ENCODE results near the gene TTC34.
"Not testable (repeated sequence)": the region's sequence is repeated elsewhere in the genome, so short reads cannot be mapped to it uniquely, and the experiment has no call there.

TTC34 gene

DNA sequence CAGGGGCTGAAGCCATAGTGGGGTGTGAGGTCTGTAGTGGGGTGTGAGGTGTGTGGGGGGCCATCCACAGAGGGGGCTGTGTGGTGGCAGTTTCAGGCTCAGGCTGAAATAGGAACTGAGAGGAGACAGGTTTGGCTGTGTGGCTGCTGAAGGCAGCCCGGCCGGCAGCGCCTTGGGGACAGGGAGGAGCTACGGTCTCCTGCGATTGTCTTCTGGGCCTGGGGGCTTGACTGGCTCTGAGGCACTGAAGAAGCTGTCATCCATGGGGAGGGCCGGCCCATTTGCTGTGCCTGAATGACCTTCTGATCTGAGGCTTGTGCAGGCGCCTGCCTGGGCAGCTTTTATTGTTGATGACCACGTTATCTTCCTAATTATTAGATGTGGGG, 10.0 kb upstream of the TTC34 start:
- DNase-seq (ENCODE audit: low spot score), result no peak

DNA sequence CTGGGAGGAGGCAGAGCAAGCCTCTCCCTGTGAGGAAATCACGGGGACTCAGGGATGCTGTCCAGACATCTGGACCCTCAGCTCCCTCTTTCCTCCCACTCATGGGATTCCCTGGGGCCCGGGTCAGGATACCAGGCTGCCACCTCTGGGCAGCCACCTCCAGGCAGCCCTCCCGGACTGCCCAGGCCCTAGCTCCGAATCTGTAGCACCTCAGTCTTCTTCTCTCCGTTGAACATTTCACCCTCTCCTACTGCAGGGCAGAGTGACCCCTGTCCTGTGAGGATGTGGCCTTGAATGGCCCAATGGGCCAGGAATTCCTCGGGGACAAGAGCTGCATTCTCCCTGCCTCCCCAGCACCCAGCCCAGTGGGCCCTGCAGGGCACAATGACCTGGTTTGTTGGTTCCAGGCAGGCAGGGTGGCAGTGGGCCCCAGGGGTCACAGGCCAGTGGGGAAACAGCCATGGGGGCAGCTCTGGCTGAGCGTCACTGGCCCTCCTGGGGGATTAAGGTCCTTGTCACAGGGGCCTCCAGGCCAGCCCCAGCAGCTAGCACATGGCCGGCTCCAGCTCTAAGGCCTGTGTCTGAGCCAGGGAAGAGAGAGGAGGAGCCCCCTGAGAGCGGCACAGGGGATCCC, 9.5 kb upstream of the TTC34 start:
- no peak for DNase-seq (ENCODE audit: low spot score)

DNA sequence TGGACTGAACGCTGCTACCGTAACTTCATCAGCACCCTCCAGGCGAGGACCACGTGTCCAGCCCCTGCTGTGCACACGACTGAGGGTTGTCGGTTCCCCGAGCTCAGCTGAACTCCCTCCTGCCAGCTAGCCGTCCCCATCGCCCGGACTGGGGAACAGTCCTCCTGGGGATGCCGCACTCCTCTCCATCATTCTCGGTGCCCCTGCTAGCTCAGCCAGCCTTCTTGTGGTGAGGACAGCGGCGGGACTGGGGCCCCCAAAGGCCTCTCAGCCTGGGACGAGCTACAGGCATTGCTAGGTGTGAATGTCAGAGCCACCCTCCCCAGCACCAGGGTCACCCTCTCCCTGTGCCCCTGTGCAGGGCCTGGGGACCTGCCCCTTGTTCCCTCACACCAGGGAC, 8.8 kb upstream of the TTC34 start:
- no peak for DNase-seq (ENCODE audit: low spot score)

DNA sequence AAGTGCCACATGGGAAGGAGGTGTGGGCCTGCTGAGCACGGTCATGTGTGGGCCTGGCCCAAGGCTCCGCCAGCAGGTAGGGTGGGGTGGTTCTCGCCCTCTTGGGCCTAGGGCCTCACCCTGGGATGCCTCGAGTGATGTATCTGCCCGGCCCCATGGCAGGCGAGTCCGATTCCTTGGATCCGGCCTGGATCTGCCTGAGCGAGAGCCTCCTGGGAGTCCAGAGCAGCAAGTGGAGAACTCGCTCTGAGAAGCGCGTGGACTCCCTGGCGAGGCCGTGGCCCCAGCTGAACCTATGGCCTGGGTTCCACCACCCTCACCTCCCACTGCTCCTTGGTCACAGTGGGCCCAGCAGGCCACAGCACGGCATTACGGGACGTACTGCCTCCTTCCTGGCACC, 8.2 kb upstream of the TTC34 start:
- DNase-seq (ENCODE audit: low spot score), result no peak

DNA sequence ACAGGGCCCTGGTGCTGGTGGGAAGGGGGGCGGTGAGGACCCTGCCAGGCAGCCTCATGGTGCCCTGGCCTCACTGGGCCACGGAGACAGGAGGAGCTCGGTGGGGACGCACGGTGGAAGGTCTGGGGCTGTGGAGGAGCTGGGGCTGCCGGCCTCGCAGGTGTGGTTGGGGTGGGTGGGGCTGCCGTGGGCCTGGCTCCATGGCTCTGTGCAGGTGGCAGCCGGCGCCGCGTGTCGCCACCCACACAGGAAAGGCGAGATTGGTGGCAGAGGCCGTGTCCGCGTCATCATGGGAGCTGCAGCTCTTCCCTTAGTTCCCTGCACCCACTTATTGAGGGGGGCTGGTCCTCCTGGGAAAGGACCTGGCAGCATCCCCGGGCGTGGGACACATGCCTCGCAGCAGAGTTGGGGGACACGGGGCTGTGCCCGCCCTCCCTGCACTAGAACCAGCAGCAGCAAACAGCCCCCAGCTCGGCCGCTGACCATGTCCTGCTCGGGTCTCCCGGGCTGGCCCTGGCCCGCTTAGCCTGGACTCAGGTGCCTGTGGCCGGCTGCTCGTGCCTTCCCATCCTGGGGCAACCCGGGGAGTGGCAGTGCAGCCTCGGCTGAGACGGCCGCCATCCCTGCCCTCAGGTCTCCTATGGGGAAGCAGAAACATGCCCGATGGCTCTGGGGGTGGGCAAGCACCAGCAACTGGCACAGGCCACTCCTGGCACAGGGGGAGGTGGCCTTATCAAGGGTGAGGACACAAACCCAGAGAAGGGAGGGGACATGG, 7.5 kb upstream of the TTC34 start:
- DNase-seq (ENCODE audit: low spot score), result no peak

DNA sequence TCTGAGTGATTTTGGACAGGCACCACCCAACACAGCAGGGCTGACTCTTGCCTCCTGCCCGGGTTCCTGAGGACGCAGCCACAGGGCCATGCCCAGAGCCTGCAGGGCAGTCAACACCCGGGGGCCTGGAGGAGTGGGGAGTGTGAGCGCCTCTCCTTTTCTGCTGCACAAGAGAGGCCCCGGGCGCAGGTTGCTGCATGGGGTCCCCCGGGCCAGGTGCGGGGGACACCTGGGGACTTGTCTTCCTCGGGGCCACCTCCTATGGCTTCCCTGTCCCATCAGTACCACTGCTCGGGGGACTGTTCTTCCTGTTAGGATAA, 6.9 kb upstream of the TTC34 start:
- DNase-seq (ENCODE audit: low spot score), result no peak

DNA sequence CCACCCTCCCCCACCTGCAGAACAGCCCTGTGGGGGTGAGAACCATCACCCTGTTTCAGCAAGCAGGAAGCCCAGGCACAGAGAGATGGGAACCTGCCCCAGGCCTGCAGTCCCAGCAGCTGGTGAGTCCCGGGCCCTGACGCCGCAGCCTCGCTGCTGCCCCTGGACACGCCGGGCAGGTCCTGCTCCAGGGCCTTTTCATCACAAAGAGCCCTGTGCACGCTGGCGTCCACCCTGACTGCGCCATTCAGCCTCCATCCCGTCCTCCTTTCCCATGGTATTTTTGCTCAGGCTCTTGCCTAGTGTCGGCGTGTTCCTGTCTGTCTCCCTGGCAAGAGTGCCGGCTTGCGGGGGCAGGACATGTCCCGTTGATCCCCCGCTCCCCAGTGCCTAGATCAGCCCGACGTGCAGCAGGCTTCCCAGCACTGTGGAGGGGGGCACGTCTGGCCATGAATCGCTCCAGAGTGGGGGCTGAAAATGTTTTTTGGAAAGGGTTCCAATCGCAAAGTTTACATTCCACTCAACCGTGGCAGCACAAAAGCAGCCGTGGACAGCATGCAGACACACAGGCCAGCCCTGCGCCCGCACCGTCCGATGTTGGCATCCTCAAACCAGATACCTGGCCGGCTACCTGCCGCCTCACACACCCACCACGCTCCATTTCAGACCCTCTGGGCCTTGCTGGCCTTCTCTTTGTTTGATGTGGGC, 6.3 kb upstream of the TTC34 start:
- DNase-seq (ENCODE audit: low spot score), result no peak

DNA sequence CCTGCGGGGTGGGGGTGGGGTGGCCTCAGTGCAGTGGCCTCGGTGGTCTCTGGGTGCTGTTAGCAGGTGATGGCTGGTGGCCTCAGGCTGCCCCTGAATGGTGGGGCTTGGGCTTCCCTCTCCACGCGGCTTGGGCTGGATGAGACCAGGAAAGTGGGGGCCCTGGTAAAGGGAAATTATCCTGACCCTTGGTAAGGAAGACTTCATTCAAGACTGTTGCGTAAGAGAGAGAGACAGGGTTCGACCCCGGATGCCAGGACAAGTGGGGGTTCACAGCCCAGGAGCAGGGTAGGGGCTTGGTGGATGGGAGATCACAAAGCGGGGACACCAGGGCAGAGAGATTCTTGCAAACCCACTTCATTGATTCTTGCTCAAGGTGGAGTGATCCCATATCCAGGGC, 5.5 kb upstream of the TTC34 start:
- no peak for DNase-seq (ENCODE audit: low spot score)

DNA sequence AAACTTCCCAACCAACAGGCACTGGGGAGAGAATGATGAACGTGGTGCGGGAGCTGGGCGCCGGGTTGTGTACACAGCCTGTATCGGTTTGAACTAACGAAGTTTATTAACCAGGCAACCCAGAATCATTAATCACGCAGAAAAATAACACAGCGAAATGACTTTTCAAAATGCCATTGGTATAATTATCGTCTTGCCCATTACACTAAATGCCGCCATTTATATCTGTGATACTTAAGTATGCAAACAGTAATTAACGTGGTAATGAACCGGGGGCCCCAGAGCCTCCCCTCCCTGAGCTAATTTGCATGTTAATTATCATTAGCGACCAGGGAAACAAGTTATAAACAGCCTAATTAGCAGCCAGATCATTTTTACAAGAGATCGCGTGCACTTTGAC, 5.1 kb upstream of the TTC34 start:
- no peak for DNase-seq (ENCODE audit: low spot score)

DNA sequence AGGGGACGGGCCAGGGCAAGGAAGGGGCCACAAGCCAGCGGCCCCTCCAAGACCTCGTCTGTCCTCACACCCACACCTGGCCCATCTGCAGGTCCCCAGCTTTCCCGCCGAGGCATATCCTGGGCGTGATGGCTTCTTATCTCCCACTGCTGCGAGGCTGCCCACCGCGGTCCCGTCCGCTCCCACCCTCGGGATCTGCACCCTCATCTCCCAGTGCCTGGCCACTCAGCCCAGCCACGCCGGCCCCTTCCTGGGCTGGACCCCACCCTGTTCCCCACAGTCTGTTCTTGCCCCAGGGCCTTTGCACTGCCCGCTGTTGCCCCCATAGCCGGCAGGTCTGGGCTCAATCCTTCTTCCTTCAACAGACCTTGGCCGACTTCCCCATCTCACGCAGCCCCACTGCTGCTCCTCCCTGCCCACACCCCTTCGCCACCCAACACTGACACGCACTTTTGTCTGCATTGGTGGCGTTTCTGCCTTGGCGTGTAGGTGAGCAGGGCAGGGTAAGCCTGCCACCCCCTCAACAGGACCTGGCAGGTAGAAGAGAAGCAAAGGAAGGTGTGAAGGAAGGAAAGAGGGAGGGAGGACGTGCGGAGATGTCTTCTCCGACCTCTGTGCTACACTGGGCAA, 4.4 kb upstream of the TTC34 start:
- no peak for DNase-seq (ENCODE audit: low spot score)

DNA sequence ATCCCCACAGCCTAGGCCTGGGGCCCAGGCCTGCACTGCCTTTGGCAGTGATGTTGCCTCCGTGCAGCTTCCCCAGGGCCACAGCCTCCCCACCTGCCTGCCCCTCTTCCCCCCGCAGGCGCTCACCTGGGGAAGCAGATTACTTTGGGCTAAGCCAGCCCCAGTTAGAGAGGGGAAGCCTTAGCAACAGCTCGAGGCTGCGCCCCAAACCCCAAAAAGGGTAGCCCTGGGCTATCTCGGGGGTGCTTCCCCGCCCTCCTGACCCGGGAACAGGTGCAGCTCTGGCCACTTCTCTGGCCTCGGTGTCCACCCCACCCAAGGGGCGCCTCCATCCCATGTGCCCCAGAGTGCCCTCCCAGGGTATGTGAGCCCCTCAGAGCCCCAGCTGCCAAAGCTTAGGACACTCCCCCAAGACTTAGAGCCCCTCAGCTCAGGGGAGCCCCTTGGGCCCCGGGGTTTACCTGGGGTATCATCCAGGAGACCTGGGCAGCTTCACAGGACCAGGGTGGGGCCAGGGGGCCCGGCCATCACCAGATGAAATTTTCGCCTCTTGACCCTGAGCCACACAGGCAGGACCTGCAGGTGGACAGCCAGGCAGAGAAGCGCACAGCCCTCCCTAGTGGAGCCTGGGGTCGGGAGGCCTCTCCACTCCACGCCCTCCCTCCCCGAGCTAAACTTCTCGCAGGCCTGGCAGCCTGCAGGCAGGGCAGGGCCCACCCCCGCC, 3.3 kb upstream of the TTC34 start:
- no peak for DNase-seq (ENCODE audit: low spot score)

DNA sequence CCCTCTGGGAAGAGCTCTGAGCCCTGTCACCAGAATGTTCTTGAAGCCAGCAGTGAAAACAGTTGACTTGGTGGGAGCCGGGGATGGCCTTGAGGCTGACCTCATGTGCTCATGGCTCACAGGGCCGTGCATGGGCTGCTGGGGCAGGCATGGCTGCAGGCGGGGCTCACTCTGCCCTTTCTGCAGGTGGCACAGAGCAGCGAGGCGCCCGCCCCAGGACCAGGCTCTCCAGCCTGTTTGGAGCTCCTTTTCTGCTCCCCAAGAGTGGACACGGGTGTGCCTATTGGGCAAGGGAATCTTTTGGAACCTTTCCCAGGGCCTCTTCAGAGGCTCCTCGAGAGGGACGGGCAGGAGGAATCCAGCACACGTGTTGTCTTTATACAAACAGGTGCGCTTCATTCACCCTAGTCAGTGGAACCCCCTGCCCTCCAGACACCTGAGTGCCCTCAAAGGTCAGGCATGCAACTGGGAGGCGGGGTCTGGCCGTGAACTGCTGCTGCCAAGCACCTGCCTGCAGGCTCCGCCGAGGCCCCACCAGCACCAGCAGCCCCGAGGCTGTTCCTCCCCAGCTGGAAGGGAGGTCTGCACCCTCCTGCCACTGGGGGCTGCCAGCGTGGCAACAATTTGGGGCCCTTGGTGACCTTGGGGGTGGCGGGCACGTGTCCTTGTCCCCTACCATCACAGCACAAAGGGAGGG, 2.6 kb upstream of the TTC34 start:
- no peak for DNase-seq (ENCODE audit: low spot score)

DNA sequence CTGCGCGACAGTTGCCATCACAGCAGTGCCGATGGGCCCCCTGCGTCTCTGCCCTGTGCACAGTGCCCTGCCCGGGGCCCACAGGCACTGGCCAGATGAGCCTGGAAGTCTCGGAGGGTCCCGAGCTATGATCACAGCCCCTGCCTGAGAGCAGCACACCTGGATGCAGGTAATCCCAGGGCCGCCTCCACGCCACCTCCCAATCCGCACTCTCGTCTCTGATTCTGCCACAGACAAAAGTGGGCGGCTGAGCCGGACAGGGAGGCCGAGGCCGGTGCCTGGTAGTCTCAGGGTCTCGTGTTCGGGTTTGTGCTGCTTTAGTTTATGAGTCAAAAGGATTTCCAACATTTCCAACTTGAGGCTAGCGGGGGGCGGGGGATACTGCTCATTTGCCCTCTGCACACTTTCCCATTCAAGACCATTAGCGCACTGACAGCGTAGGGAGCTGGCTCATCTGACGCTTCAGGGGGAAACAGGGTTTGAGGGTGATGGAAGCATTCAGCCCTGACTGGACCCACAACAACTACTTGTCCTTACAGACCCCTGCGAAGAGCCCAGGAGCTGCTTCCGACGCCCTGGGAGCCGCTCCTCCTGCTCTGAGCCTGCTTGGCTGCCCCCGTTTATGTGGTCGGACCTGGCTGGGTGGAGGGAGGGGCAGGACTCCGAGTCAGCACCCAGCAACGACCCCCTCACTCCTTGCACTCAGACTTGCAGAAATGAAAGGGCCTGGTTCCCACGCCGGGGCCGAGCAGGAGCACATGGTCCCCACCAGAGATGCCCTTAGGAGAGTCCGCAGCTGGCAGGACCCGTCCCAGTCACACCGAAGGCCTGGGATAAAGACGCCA, 1.8 kb upstream of the TTC34 start:
- DNase-seq (ENCODE audit: low spot score), result no peak

DNA sequence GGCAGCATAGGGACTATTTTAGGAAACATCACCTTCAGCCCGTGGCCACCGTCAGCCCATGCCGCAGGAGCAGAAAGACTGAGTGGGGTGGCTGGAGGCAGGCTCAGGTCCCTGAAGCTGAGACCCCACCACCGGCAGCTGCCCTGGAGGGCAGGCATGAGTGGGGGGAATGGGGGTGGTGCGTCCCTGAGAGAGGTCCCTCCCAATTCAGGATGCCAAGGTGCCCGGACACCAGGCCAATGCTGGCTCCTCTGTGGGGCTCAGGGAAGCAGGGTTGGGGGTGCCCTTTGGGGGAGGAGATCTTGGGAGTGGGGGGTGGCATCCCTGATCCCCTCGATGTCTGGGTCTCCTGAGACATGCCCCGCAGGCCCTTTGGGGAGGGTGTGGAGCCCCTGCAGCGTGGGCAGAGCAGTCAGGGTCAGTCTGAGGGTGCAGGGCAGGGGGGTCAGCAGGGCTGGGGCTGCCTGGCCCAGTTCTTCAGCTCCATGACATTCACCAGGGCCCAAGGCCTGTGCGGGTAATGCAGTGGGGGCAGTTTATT, 998 bp upstream of the TTC34 start:
- DNase-seq (ENCODE audit: low spot score), result no peak

DNA sequence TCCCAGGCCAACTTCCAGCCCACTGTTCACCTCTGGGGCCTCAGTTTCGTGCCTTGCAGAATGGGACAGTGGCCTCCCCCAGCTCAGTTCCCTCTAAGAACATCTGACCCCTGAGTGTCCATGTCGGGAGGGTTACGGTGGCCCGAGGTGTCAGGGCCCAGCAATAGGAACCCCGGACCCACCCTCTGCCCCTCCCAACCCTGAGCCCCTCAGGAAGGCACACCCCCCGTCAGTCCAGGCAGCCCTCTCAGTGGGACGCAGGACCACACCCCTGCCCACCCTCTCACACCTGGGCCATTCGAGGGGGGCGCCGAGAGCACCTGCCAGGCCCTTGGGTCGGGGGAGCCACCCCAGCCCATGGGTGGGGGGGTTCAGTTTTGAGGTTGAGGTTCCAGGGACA, 447 bp downstream of the TTC34 start:
- no peak for DNase-seq (ENCODE audit: low spot score)

DNA sequence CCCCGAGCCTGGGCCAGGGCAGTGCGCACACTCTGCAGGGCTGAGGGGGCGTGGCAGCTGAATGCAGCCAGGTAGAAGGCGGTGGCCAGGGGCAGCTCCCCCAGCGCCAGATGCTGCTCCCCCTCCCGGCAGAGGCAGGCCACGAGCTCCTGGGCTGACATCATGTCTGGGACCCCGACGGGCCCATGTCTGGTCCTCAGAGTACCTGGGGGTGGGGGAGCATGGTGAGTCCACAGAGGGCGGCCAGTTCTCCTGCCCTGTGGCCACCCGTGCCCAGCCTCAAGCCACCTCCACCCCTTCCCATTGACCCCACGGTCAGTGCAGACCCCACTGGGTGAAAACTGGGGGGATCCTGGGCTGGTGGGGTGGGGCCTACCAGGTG, 838 bp downstream of the TTC34 start:
- no peak for DNase-seq (ENCODE audit: low spot score)

DNA sequence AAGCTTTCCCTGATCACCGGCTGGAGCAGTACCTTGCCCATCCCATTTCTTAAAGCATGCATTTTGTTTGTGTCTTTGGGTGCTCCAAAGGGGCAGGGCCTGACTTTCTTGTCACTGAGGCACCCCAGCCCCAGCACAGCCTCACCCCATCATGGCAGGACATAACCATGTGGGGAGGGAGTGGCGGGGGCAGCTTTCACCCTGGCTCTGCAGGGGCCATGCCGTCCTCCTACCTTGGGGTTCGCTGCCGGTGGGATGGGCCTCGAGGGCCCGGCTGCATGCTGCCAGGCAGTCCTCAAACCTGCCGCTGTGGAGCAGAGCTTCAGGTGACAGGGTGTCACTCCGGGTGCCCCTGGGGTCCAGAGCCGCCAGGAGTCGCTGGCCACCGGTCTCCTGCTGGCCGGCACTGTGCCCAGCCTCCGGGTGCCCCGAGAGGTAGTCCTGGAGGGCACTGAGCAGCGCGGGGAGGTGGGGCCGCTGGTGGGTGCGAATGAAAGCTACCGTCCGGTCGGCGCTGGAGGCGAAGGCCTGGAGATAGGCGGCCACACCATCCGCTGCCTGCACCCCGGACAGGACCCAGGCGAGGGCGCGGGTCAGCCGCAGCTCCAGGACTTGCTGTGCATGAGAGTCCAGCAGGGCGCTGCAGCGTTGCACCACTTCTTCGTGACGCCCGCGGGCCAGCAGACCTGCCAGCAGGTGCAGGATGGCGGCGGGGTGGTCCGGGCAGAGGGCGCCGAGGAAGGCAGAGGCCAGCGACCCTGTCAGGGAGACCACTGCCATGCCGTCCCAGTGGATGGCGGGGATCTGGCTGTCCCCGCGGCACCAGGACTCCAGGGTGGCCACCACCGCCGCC, 1.5 kb downstream of the TTC34 start:
- DNase-seq (ENCODE audit: low spot score), result no peak

DNA sequence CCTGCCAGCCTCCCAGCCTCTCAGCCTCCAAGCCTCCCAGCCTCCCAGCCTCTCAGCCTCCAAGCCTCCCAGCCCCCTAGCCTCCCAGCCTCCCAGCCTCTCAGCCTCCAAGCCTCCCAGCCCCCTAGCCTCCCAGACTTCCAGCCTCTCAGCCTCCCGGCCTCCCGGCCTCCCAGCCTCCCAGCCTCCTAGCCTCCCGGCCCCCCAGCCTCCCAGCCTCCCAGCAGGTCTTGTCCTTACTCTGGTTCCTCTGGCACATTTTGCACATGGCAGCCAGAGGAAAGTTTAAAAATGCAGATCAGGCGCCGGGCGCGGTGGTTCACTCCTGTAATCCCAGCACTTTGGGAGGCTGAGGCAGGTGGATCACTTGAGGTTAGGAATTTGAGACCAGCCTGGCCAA, 2.5 kb downstream of the TTC34 start:
- DNase-seq (ENCODE audit: low spot score), result not testable (repeated sequence)

DNA sequence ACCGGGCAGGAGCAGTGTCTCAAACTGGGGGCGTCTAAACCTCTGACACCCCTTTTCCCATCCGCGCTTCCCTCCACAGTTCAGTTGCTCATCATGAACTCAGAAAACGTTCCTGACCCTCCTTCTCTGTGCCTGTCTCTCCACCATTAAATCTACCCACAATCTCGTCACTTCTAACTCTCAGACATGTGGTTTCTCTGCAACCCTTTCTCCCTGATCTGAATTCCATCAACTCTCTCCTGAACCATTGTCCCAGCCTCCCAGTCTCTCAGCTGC, 3.8 kb downstream of the TTC34 start:
- no peak for DNase-seq (ENCODE audit: low spot score)
